H9 (cell line): ENCODE measurements around the gene DNASE1L3. TPM values are rescaled to one million over a fixed set of nuclear protein-coding genes. Genes with fewer than 3 reads are reported as not detected.

Source experiments
- DNase-seq: peaks from one replicate; pipeline ENCODE4 v3.0.0-alpha.2; 2017
- H2AFZ ChIP-seq: one replicate; pipeline ENCODE4 v1.6.1; 2013; ENCODE audit warnings: mild to moderate bottlenecking, low read length, control low read depth, moderate library complexity
- H2AK5ac ChIP-seq: 2 replicates; pipeline ENCODE4 v1.6.1; 2013; ENCODE audit warnings: low read length, control low read depth, mixed read lengths; ENCODE audit not compliant: insufficient read length
- H2BK120ac ChIP-seq: one replicate; pipeline ENCODE4 v1.6.1; 2013; ENCODE audit warnings: low read depth, mild to moderate bottlenecking, low read length, control low read depth, inconsistent platforms; ENCODE audit not compliant: poor library complexity, severe bottlenecking
- H2BK12ac ChIP-seq: 2 replicates; pipeline ENCODE4 v1.6.1; 2013; ENCODE audit warnings: low read length, control low read depth, mixed read lengths, low read depth; ENCODE audit not compliant: insufficient read length
- H2BK15ac ChIP-seq: 2 replicates; pipeline ENCODE4 v1.6.1; 2013; ENCODE audit warnings: low read depth, low read length, control low read depth
- H2BK20ac ChIP-seq: one replicate; pipeline ENCODE4 v1.6.1; 2013; ENCODE audit warnings: low read depth, mild to moderate bottlenecking, low read length, control low read depth, inconsistent platforms; ENCODE audit not compliant: poor library complexity, severe bottlenecking
- H2BK5ac ChIP-seq: 2 replicates; pipeline ENCODE4 v1.6.1; 2013; ENCODE audit warnings: low read length, control low read depth, mixed read lengths; ENCODE audit not compliant: insufficient read length
- H3K14ac ChIP-seq: 2 replicates; pipeline ENCODE4 v1.6.1; 2013; ENCODE audit warnings: low read length, control low read depth; ENCODE audit not compliant: insufficient read depth
- H3K18ac ChIP-seq: 2 replicates; pipeline ENCODE4 v1.6.1; 2013; ENCODE audit warnings: low read depth, mild to moderate bottlenecking, mixed read lengths, low read length, control low read depth; ENCODE audit not compliant: insufficient read length
- H3K23ac ChIP-seq: 2 replicates; pipeline ENCODE4 v1.6.1; 2013; ENCODE audit warnings: low read length, control low read depth, mixed read lengths, low read depth; ENCODE audit not compliant: insufficient read length
- H3K23me2 ChIP-seq: 2 replicates; pipeline ENCODE4 v1.6.1; 2013; ENCODE audit warnings: low read depth, mild to moderate bottlenecking, mixed read lengths, low read length, control low read depth; ENCODE audit not compliant: insufficient read length, poor library complexity, severe bottlenecking
- H3K27ac ChIP-seq: 2 replicates; pipeline ENCODE4 v1.5.1; 2013; ENCODE audit warnings: low read length, control low read depth, mixed read lengths, low read depth; ENCODE audit not compliant: insufficient read length
- H3K27me3 ChIP-seq: 2 replicates; pipeline ENCODE4 v1.6.1; 2013; ENCODE audit warnings: low read length, control low read depth, inconsistent platforms; ENCODE audit not compliant: insufficient read depth
- H3K4ac ChIP-seq: 2 replicates; pipeline ENCODE4 v1.6.1; 2013; ENCODE audit warnings: low read depth, mild to moderate bottlenecking, control low read depth, inconsistent platforms, low read length, moderate library complexity
- H3K4me1 ChIP-seq: 2 replicates; pipeline ENCODE4 v1.6.1; 2013; ENCODE audit warnings: low read length, control low read depth, inconsistent platforms; ENCODE audit not compliant: insufficient read depth
- H3K4me2 ChIP-seq: 2 replicates; pipeline ENCODE4 v1.6.1; 2013; ENCODE audit warnings: low read length, control low read depth, mixed read lengths; ENCODE audit not compliant: insufficient read length, insufficient read depth
- H3K56ac ChIP-seq: 2 replicates; pipeline ENCODE4 v1.6.1; 2013; ENCODE audit warnings: low read depth, mild to moderate bottlenecking, mixed read lengths, low read length, control low read depth; ENCODE audit not compliant: insufficient read length
- H3K79me1 ChIP-seq: 2 replicates; pipeline ENCODE4 v1.6.1; 2013; ENCODE audit warnings: low read depth, mild to moderate bottlenecking, moderate library complexity, low read length, control low read depth, inconsistent platforms; ENCODE audit not compliant: insufficient read depth, poor library complexity, severe bottlenecking
- H3K79me2 ChIP-seq: 2 replicates; pipeline ENCODE4 v1.6.1; 2013; ENCODE audit warnings: low read length, control low read depth, inconsistent platforms; ENCODE audit not compliant: insufficient read depth
- H3K9ac ChIP-seq: 2 replicates; pipeline ENCODE4 v1.6.1; 2013; ENCODE audit warnings: low read length, control low read depth, mixed read lengths; ENCODE audit not compliant: insufficient read length; ENCODE audit errors: extremely low read depth
- H3K9me3 ChIP-seq: one replicate; pipeline ENCODE4 v1.6.1; 2013; ENCODE audit warnings: low read depth, low read length, inconsistent platforms; ENCODE audit not compliant: control insufficient read depth
- H3T11ph ChIP-seq: one replicate; pipeline ENCODE4 v1.6.1; 2013; ENCODE audit warnings: mild to moderate bottlenecking, low read length, control low read depth, inconsistent platforms
- H4K20me1 ChIP-seq: one replicate; pipeline ENCODE4 v1.6.1; 2013; ENCODE audit not compliant: control insufficient read depth, insufficient read length, insufficient read depth
- H4K5ac ChIP-seq: 2 replicates; pipeline ENCODE4 v1.6.1; 2013; ENCODE audit warnings: low read depth, mild to moderate bottlenecking, mixed read lengths, low read length, control low read depth; ENCODE audit not compliant: insufficient read length
- H4K8ac ChIP-seq: replicated peaks from 2 replicates; pipeline ENCODE4 v1.6.1; 2013; ENCODE audit warnings: low read length, control low read depth, mixed read lengths, low read depth; ENCODE audit not compliant: insufficient read length
- H4K91ac ChIP-seq: 2 replicates; pipeline ENCODE4 v1.6.1; 2013; ENCODE audit warnings: low read depth, mild to moderate bottlenecking, moderate library complexity, mixed read lengths, low read length, control low read depth; ENCODE audit not compliant: insufficient read length
- H3K27ac Mint-ChIP-seq, 3 experiments: 2 replicates in 2 of 3; 3 replicates in 1 of 3; pipeline ENCODE4 v1.8.0; 2020 to 2021; ENCODE audit warnings: mixed read lengths in 3 of 3, mild to moderate bottlenecking in 1 of 3, moderate library complexity in 1 of 3
- H3K27me3 Mint-ChIP-seq: 2 replicates; pipeline ENCODE4 v1.8.0; 2021; ENCODE audit warnings: low read depth, mild to moderate bottlenecking, moderate library complexity, mixed read lengths
- H3K36me3 Mint-ChIP-seq, 3 experiments: 2 replicates in 2 of 3; 3 replicates in 1 of 3; pipeline ENCODE4 v1.8.0; 2020 to 2021; ENCODE audit warnings: low read depth in 3 of 3, mixed read lengths in 3 of 3; ENCODE audit not compliant: insufficient read depth in 1 of 3
- H3K4me1 Mint-ChIP-seq, 2 experiments: 2 replicates each; pipeline ENCODE4 v1.8.0; 2020; ENCODE audit warnings: mixed read lengths in 2 of 2
- H3K4me3 Mint-ChIP-seq, 2 experiments: 2 replicates in 1 of 2; 3 replicates in 1 of 2; pipeline ENCODE4 v1.8.0; 2020 to 2021; ENCODE audit warnings: mild to moderate bottlenecking in 2 of 2, mixed read lengths in 2 of 2, moderate library complexity in 1 of 2
- H3K9me3 Mint-ChIP-seq, 2 experiments: 2 replicates in 1 of 2; 3 replicates in 1 of 2; pipeline ENCODE4 v1.8.0; 2020; ENCODE audit warnings: mild to moderate bottlenecking in 2 of 2, mixed read lengths in 2 of 2, moderate library complexity in 1 of 2
- WGBS: extraction: QIAGEN DNeasy Blood & Tissue Kit; methylation state at CpG from one replicate; pipeline ENCODE4 v1.1.7; 2013; ENCODE audit warnings: missing lambda C conversion rate, low lambda C conversion rate, mixed read lengths; ENCODE audit not compliant: insufficient read length; ENCODE audit errors: extremely low coverage; 5-methylcytosine and 5-hydroxymethylcytosine counted together
- total RNA-seq: library from RNA; stranded (reverse); gene quantifications from 2 replicates; pipeline ENCODE4 v1.2.1, GENCODE V29; 2021
- TF ChIP-seq, protein P1 (sequence below): fragments of 200-600 bp; sonication (generic); conservative IDR thresholded peaks from 3 replicates; pipeline ENCODE4 v1.8.0; 2021; ENCODE audit warnings: antibody characterized with exemption, mild to moderate bottlenecking

Gene DNASE1L3
- total RNA-seq, 1 experiment from 2014 or later: not detected

GRCh38 chr3:58150810-58151199 is 60.0 kb downstream of the DNASE1L3 start:
- Histone ChIP-seq H3K79me2 (no peaks in the 10 kb centered on the region), H3K4me1 (no peaks in the 10 kb centered on the region), H4K20me1 (no peaks in the 10 kb centered on the region), H3T11ph (no peak overlapping the region), H3K9ac (no peak overlapping the region), H3K14ac (no peak overlapping the region), H4K5ac (no peak overlapping the region), H4K91ac (no peak overlapping the region), H3K4ac (no peak overlapping the region), H3K79me1 (no peaks in the 10 kb centered on the region), H3K18ac (no peak overlapping the region), H3K56ac (no peak overlapping the region), H2BK12ac (no peak overlapping the region), H2AFZ (no peak overlapping the region), H2BK15ac (no peak overlapping the region), H3K27me3 (no peaks in the 10 kb centered on the region; the same call in 1 of the 2 replicates), H3K23me2 (no peaks in the 10 kb centered on the region), H4K8ac (no peak overlapping the region), H3K23ac (no peak overlapping the region), H2BK5ac (no peak overlapping the region), H3K4me2 (no peak overlapping the region), H3K27ac (no peak overlapping the region), H2AK5ac (no peak overlapping the region), H2BK20ac (no peak overlapping the region), H2BK120ac (no peak overlapping the region), H3K9me3 (no peaks in the 10 kb centered on the region)
- no peaks in the 10 kb centered on the region for H3K9me3 Mint-ChIP-seq
- H3K27ac Mint-ChIP-seq: no peak overlapping the region
- H3K36me3 Mint-ChIP-seq: peaks cover 36 to 83% (median 76%) of the 10 kb centered on the region in 3 experiments; a peak in 6 of 7 replicates
- no CpG with 5 or more reads among the region's 13 CpGs for WGBS
- H3K4me3 Mint-ChIP-seq: no peak overlapping the region
- H3K4me1 Mint-ChIP-seq: no peaks in the 10 kb centered on the region
- TF ChIP-seq, protein P1, sequence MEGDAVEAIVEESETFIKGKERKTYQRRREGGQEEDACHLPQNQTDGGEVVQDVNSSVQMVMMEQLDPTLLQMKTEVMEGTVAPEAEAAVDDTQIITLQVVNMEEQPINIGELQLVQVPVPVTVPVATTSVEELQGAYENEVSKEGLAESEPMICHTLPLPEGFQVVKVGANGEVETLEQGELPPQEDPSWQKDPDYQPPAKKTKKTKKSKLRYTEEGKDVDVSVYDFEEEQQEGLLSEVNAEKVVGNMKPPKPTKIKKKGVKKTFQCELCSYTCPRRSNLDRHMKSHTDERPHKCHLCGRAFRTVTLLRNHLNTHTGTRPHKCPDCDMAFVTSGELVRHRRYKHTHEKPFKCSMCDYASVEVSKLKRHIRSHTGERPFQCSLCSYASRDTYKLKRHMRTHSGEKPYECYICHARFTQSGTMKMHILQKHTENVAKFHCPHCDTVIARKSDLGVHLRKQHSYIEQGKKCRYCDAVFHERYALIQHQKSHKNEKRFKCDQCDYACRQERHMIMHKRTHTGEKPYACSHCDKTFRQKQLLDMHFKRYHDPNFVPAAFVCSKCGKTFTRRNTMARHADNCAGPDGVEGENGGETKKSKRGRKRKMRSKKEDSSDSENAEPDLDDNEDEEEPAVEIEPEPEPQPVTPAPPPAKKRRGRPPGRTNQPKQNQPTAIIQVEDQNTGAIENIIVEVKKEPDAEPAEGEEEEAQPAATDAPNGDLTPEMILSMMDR: no peak
- no peak for DNase-seq
- no peaks in the 10 kb centered on the region for H3K27me3 Mint-ChIP-seq
